HEK293T (cell line): ENCODE results near the gene COTL1.

Experiments
- BHLHE40 ChIP-seq: fragments of 450-650 bp; IDR thresholded peaks from 2 replicates; pipeline ENCODE4 v1.6.1; 2016; ENCODE audit warnings: mild to moderate bottlenecking, moderate library complexity, borderline replicate concordance
- ELF4 ChIP-seq: fragments of 450-650 bp; IDR thresholded peaks from 2 replicates; pipeline ENCODE4 v1.6.1; 2017; ENCODE audit warnings: antibody characterized with exemption
- HDGF ChIP-seq: fragments of 450-650 bp; IDR thresholded peaks from 2 replicates; pipeline ENCODE4 v1.6.1; 2017; ENCODE audit warnings: antibody characterized with exemption, borderline replicate concordance
- SP1 ChIP-seq: fragments of 450-650 bp; IDR thresholded peaks from 2 replicates; pipeline ENCODE4 v1.6.1; 2017
- ZNF384 ChIP-seq: fragments of 450-650 bp; IDR thresholded peaks from 2 replicates; pipeline ENCODE4 v1.6.1; 2016
- TF ChIP-seq, protein P1 (sequence below): fragments of 450-650 bp; IDR thresholded peaks from 2 replicates; pipeline ENCODE4 v1.6.1; 2016

DNA sequence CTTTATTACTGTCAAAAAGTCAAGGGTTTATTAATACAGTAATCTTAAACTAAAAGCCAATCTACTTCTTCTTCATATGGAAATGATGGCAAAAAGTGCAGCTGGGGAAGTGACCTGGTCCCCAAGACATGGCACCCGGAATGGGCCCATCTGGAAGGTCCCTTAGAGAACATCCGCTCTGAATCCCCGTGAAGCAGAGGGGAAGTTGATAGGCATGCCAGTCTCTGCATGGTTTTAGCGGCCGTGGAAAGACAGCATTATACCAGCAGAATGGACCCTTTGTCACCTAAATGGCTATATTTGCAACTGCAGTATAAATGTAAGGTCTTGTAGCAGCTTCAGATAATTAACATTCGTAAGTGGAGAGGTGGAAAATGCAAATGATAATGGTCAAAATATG is 32.4 kb downstream of the COTL1 start:
- TF ChIP-seq SP1 (no peak), ELF4 (no peak), BHLHE40 (no peak), ZNF384 (no peak), HDGF (no peak)
- TF ChIP-seq, protein P1, sequence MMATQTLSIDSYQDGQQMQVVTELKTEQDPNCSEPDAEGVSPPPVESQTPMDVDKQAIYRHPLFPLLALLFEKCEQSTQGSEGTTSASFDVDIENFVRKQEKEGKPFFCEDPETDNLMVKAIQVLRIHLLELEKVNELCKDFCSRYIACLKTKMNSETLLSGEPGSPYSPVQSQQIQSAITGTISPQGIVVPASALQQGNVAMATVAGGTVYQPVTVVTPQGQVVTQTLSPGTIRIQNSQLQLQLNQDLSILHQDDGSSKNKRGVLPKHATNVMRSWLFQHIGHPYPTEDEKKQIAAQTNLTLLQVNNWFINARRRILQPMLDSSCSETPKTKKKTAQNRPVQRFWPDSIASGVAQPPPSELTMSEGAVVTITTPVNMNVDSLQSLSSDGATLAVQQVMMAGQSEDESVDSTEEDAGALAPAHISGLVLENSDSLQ, result no peak
